PFSK-1 (cell line): ENCODE measurements around the gene INO80D.

Experiments used
- POLR2AphosphoS5 ChIP-seq: IDR thresholded peaks from 2 replicates; pipeline ENCODE4 v1.6.1; 2012; ENCODE audit warnings: low read depth, mild to moderate bottlenecking, control low read depth, low read length, moderate library complexity
- TAF1 ChIP-seq: IDR thresholded peaks from 2 replicates; pipeline ENCODE4 v1.6.1; 2012; ENCODE audit warnings: low read length, control low read depth, borderline replicate concordance; ENCODE audit not compliant: insufficient read depth

DNA sequence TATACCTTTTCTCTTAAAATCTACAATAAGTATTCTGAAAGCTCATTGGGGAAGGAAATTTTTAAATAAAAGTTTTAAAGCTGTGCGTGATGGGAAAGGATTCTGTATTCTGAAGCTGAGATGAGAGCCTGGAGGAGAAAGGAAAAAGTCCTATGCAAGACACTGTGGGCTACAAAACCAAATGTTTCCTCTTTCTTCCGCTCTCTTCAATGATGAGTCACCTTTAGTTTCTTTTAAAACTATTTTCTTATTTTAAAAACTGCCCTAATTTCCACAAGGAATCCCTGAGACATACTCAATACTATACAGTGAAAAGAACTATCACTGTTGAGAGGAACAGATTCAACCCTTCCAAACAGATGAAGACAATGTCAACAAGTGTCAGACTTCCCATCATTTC, 87.4 kb downstream of the INO80D start:
- TF ChIP-seq POLR2AphosphoS5, result no peak
- TF ChIP-seq TAF1, result no peak
